HFFc6 (cell line): ENCODE data around the gene FAXC. TPM values are rescaled to one million over a fixed set of nuclear protein-coding genes. Genes with fewer than 3 reads are reported as not detected.

ENCODE experiments used
- DNase-seq: peaks from one replicate; pipeline ENCODE4 v3.0.0-alpha.2; 2018
- H3K27ac Mint-ChIP-seq: 2 replicates; pipeline ENCODE4 v1.8.0; 2020; ENCODE audit warnings: mild to moderate bottlenecking, mixed read lengths
- H3K27me3 Mint-ChIP-seq: 2 replicates; pipeline ENCODE4 v1.8.0; 2021; ENCODE audit warnings: mild to moderate bottlenecking, moderate library complexity, mixed read lengths; ENCODE audit not compliant: insufficient read depth
- H3K36me3 Mint-ChIP-seq: 2 replicates; pipeline ENCODE4 v1.8.0; 2021; ENCODE audit warnings: low read depth, mixed read lengths
- H3K4me1 Mint-ChIP-seq: 2 replicates; pipeline ENCODE4 v1.8.0; 2020; ENCODE audit warnings: low read depth, mixed read lengths
- H3K4me3 Mint-ChIP-seq: 2 replicates; pipeline ENCODE4 v1.8.0; 2020; ENCODE audit warnings: mild to moderate bottlenecking, moderate library complexity, mixed read lengths
- H3K9me3 Mint-ChIP-seq: 2 replicates; pipeline ENCODE4 v1.8.0; 2020; ENCODE audit warnings: mild to moderate bottlenecking, mixed read lengths
- total RNA-seq, 6 experiments: library from RNA; stranded (reverse); fragmentation: NEBNext Ultra II Directional; extraction: Animal tissue kit (Norgen Biotek cat#: 25700); gene quantifications; 2 replicates in 1 of 6; 3 replicates in 5 of 6; pipeline ENCODE4 v1.2.3, GENCODE V29; 2021
- TF ChIP-seq, protein P1 (sequence below): fragments of 200-600 bp; sonication (generic); IDR thresholded peaks from 2 replicates; pipeline ENCODE4 v1.5.0; 2021; ENCODE audit warnings: antibody characterized with exemption, mild to moderate bottlenecking

FAXC gene
- total RNA-seq, 6 experiments from 2014 or later = 1.6 to 3.0 (median 1.9) TPM

DNA sequence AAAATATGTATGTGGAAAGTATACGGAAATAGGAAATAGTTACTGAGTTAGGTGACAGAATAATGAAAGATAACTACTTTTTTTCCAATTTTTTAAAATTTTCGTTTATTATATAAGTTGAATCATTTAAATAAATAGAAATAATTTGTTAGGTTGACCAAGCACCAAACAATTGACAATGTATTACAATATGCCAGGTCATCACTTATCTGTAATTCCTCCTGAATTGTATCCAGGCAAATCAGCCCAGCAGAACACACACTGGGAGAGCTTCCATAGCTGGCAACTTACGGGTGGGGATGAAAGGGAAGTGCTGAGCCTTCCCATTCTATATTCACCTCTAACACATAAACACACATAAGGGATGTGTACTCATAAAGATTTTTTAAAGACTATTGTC lies 40.7 kb downstream of the FAXC start:
- no peak overlapping the region for H3K27ac Mint-ChIP-seq

DNA sequence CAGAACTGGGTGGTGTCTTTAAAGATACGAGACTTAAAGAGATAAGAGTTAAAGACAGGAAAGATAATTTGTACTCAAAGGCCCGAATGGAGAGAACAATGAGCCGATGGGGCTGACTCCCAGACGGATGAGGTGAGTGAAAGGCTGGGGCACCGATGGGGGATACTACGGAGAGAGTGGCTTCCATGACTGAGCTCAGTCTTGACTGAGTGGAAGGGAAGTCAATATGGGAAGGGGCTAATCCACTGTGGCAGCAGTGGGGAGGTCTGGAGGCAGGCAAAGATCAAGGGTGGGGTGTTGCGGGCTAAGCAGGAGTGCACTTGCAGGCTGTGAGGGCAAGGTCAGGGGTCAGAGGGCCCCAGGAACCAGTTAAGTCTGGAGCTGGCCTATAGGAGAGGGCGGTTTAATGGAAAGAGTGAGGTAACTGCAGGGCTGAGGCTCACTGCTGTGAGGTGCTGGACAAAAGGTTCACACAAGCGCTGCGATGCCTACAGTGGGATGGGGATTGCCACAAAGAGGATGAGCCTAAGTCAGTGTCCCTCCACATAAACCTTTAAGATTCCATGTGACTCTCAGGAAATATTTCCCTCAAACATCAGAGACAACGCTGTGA lies 42.1 kb downstream of the FAXC start:
- H3K4me1 Mint-ChIP-seq = no peaks in the 10 kb centered on the region
- H3K4me3 Mint-ChIP-seq = no peak overlapping the region
- H3K36me3 Mint-ChIP-seq = no peaks in the 10 kb centered on the region
- H3K27ac Mint-ChIP-seq = no peak overlapping the region
- no peaks in the 10 kb centered on the region for H3K9me3 Mint-ChIP-seq
- no peak for DNase-seq
- peaks cover 3% of the 10 kb centered on the region; the same call in 1 of the 2 replicates for H3K27me3 Mint-ChIP-seq
- TF ChIP-seq, protein P1, sequence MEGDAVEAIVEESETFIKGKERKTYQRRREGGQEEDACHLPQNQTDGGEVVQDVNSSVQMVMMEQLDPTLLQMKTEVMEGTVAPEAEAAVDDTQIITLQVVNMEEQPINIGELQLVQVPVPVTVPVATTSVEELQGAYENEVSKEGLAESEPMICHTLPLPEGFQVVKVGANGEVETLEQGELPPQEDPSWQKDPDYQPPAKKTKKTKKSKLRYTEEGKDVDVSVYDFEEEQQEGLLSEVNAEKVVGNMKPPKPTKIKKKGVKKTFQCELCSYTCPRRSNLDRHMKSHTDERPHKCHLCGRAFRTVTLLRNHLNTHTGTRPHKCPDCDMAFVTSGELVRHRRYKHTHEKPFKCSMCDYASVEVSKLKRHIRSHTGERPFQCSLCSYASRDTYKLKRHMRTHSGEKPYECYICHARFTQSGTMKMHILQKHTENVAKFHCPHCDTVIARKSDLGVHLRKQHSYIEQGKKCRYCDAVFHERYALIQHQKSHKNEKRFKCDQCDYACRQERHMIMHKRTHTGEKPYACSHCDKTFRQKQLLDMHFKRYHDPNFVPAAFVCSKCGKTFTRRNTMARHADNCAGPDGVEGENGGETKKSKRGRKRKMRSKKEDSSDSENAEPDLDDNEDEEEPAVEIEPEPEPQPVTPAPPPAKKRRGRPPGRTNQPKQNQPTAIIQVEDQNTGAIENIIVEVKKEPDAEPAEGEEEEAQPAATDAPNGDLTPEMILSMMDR = no peak

More for the DNA sequence above, 40.7 kb downstream of the FAXC start:
- TF ChIP-seq, protein P1 = no peak
- H3K4me1 Mint-ChIP-seq = no peaks in the 10 kb centered on the region
- H3K9me3 Mint-ChIP-seq = no peaks in the 10 kb centered on the region
- H3K4me3 Mint-ChIP-seq = no peak overlapping the region
- peaks cover 3% of the 10 kb centered on the region; the same call in 1 of the 2 replicates for H3K27me3 Mint-ChIP-seq
- DNase-seq = no peak
- H3K36me3 Mint-ChIP-seq = no peaks in the 10 kb centered on the region

DNA sequence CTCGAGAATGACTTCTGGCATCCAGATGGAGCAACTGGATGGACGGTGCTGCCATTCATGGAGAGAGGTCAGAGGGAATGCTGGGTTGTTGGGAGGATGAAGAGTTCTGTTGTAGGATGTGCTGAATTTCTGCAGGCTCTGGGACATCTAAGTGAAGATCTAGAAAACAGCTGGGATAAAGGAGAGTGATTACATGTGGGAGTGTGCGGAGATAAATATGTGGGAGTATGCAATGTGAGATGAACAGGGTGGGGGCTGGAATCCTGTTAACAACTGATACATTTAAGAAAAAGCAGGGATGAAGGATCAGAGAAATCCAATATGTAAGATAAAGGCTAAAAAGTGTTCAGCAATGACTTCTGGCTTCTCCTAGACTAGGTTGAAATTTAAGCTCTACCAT lies 43.1 kb downstream of the FAXC start:
- DNase-seq = no peak
- Mint-ChIP-seq H3K27me3 (peaks cover 3% of the 10 kb centered on the region; the same call in 1 of the 2 replicates), H3K4me1 (no peaks in the 10 kb centered on the region), H3K4me3 (no peak overlapping the region), H3K27ac (no peak overlapping the region), H3K36me3 (no peaks in the 10 kb centered on the region), H3K9me3 (no peaks in the 10 kb centered on the region)
- TF ChIP-seq, protein P1 = no peak

DNA sequence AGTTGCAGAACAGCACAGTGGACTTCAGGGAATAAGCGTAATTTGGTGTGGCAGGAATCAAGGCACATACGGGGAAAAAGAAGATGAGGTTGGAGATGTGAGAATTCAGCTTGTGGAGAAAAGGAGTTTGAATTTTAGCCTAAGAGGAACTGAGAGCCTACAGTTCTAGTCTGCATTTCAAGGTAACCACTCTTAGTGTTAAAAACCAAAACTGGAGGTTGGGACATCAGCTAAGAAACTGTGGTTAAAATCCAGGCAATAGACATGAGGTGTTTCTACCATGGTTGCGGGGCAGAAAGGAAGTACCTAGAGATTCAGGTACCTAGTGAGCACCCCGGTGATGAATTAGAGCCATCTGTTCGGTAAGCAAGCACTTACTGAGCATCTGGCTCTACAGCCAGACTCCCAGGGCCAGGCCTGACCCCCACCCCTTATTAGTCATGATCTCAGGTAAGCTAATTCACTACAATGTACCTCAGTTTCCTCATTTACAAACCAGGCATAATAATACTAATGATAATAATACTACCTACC lies 44.4 kb downstream of the FAXC start:
- H3K4me1 Mint-ChIP-seq = no peaks in the 10 kb centered on the region
- H3K4me3 Mint-ChIP-seq = no peak overlapping the region
- peaks cover 3% of the 10 kb centered on the region; the same call in 1 of the 2 replicates for H3K27me3 Mint-ChIP-seq
- DNase-seq = no peak
- TF ChIP-seq, protein P1 = no peak
- no peaks in the 10 kb centered on the region for H3K36me3 Mint-ChIP-seq
- no peak overlapping the region for H3K27ac Mint-ChIP-seq
- no peaks in the 10 kb centered on the region for H3K9me3 Mint-ChIP-seq

DNA sequence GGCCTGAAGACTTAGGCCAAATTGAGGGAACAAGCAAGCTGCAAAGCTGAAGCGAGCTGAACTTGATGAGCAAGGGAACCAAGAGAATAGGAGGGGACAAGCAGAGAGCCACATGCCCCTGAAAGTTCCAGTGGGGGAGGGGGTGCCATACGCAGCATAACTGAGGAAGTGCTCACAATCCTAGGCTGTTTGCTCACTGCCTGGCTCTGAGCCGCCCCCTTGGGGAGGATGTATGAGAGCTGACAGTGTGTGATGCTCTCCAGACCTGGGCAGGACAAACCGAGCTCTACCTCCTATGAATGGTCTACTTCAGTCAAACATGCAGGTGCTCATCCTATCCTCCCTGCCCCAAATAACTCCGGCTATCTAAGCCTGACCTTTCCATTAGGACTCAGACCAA lies 52.1 kb downstream of the FAXC start:
- Mint-ChIP-seq H3K27ac (no peak overlapping the region), H3K4me3 (no peak overlapping the region), H3K9me3 (no peaks in the 10 kb centered on the region), H3K36me3 (no peaks in the 10 kb centered on the region), H3K27me3 (peaks cover 2% of the 10 kb centered on the region; the same call in 1 of the 2 replicates), H3K4me1 (no peaks in the 10 kb centered on the region)
- no peak for DNase-seq
- TF ChIP-seq, protein P1 = no peak
